IPS DF 4.7 (cell line): Measurements from ENCODE around the gene BEAN1.

ENCODE experiments used
- DNase-seq: peaks from one replicate; pipeline ENCODE4 v3.0.0-alpha.2; 2013; ENCODE audit warnings: low spot score; ENCODE audit errors: extremely low read depth

BEAN1 gene

DNA sequence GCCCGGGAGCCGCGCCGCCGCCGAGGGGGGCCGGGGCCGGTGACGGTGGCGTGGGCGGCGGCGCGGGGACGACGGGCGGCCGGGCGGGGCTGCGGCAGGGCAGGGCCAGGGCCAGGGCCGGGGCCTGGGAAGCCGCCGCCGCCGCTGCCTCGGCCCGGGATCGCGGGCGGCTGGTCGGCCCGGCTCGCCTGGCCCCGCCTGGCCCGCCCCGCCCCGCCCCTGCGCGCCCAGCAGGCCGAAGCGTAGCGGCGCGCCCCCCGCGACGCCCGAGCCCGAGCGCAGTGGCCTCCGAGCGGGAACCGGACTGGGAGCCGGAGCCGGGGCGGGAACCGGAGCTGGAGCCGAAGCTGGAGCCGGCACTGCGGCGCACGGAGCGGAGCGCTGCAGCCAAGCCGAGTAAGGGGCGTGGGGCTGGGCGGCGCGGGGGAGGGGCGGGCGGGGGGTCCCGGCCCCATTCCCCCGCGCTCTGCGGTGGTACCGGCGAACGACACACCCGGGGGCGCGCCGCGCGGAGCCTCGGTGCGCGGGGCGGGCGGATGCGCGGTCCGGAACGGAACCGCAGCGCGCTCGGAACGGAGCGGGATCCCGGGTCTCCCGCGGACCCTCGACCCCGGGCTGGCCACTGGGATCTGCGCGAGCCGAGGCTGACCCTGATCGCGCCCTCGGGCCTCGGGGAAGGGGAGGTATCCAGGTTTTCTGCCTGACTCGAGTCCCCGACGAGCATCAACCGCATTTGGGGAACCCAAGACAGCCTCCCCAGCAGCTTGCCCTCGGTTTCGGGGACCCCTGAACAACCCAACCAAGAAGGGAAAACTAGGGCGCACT is at the start of gene BEAN1:
TSS of gene BEAN1 (plus strand) at position 260 of the 825 bp plus-strand sequence. CDS start 10,382 bp downstream, outside the sequence.
- no peak for DNase-seq

DNA sequence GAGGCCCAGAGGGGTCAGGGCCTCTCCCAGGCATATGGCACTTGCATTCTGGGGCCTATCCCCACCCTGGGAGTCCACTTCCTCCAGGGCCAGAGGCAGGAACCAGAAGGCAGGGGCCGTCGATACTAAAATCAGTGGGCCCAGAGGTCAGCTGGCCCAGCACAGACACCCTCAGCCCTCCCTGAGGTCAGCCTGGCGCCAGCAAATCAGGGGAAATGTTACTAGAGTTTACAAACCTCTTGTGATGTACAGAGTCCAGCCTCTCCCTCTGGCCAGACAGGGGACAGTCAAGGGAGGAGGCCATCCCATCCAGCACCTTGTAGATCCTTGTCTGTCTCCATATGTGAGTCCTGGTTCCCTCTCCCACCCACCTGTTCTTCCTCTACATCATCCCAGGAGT is 49.8 kb upstream of the BEAN1 start:
- DNase-seq = no peak

- no peak for DNase-seq
Observed at GRCh38 chr16:66378741-66379570, 48.1 kb upstream of the BEAN1 start.

DNA sequence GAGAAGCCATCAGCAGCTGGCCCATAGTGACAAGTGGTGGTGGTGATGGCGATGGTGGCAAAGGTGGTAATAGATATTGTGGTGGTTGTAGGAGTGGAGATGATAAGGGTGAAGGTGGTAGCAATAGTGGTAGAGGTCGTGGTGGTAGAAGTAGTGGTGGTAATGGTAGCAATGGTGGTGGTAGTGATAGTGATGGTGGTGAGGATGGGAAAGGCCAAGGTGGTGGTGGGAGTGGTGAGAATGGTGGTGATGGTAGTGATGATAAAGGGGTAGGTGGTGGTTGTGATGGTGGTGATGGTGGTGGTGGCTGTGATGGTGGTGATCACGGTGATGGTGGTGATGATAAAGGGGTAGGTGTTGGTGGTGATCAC is 47.5 kb upstream of the BEAN1 start:
- DNase-seq = no peak

GRCh38 chr16:66380421-66380820 is 46.7 kb upstream of the BEAN1 start:
- DNase-seq = no peak

- no peak for DNase-seq
Observed at GRCh38 chr16:66381585-66382170, 45.4 kb upstream of the BEAN1 start.

DNA sequence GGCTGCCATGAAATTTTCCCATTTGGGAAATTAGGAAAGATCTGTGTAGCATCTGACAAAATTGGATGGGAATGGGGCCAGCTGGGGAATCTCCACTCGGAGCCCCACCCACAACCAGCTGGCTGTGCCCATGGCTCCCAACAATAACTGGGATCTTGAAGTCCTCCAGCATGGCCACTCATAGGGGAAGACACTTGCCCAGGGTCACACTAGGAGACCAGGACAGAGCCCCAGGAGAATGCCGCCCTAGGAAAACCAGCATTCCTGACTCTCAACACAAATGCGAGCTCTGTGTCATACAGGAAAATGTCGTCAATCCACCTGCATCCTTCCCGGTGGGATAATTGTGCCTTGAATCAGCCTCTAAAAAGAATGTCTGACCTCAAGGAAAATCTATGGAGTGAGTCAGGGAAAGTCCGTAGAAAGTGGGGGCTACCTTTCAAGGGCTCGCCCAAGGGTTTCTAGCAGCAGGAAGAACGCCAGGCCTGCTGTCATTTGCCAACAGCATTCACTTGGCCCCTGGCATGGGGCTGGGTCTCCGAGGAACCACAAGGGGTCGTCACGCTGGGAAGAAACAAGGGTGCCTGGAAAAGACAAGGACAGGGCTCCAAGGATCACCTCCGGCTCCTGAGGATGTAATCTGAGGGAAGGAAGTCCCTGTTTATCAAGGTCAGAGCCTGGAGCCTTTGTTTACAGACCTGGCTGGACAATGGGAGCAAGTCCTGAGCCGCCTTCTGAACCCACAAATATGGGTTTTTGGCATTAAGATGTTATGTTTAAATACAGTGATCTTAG is 44.7 kb upstream of the BEAN1 start:
- DNase-seq = no peak

DNA sequence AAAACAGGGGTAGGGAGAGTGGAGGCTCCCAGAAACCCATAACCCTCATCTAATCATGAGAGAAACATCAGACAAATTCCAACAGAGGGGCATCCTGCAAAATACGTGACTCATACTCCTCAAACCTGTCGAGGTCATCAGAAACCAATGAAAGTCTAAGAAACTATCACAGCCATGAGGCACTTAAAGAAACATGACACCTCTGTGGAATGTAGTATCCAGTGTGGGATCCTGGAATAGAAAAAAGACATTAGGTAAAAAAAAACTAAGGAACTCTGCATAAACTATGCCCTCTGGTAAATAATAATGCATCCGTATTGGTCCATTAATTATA is 44.2 kb upstream of the BEAN1 start:
- no peak for DNase-seq

- DNase-seq = no peak
Observed at GRCh38 chr16:66383551-66383950, 43.5 kb upstream of the BEAN1 start.

DNA sequence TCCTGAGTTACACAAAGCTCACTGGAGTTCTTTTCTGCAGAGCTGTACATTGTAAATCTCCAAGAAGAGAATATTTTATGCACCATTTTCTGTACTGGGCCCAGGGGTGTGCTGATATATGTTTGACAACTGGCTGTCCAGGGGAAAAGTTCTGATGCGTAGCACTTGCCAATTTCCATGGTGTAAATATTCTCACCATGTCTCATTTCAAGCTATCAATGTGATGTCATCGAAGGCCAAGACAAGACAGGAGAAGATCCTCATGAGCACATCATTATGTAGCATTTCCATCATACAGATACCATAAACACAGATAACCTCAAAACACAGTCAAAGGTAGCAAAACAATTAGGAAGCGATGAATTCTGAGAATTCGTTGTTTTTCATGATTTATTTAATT is 41.7 kb upstream of the BEAN1 start:
- DNase-seq = no peak

DNA sequence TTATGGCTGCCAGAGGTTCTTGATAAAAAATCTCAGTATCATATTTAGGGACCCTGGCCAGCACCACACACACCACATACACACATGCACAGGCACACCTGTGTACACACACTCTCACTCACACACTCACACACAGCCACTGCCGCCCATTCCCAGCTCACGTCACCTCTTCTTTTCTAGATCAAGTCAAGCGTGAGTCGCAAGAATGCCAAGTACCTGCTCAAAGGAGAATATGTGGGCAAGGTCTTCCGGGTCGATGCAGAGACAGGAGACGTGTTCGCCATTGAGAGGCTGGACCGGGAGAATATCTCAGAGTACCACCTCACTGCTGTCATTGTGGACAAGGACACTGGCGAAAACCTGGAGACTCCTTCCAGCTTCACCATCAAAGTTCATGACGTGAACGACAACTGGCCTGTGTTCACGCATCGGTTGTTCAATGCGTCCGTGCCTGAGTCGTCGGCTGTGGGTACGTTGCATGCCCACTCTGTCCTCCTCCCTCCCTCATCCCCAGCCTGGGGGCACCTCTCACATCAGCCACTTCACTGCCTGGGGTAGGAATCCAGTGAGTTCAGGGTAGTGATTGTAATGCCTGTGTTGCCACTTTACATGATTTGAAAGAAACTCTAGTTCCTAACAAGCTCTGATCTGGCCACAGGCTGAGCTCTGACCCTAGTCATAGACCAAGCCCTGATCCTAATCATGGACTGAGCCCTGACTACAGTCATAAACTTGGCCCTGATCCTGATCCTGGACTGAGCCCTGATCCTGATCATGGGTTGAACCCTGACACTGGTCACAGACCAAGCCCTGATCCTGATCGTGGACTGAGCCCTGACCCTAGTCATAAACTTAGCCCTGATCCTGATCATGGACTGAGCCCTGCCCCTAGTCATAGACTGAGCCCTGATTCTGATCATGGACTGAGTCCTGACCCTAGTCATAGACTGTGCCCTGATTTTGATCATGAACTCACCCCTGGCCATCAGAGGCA is 40.2 kb upstream of the BEAN1 start:
- no peak for DNase-seq

- DNase-seq = no peak
Observed at GRCh38 chr16:66387817-66388332, 39.2 kb upstream of the BEAN1 start.

DNA sequence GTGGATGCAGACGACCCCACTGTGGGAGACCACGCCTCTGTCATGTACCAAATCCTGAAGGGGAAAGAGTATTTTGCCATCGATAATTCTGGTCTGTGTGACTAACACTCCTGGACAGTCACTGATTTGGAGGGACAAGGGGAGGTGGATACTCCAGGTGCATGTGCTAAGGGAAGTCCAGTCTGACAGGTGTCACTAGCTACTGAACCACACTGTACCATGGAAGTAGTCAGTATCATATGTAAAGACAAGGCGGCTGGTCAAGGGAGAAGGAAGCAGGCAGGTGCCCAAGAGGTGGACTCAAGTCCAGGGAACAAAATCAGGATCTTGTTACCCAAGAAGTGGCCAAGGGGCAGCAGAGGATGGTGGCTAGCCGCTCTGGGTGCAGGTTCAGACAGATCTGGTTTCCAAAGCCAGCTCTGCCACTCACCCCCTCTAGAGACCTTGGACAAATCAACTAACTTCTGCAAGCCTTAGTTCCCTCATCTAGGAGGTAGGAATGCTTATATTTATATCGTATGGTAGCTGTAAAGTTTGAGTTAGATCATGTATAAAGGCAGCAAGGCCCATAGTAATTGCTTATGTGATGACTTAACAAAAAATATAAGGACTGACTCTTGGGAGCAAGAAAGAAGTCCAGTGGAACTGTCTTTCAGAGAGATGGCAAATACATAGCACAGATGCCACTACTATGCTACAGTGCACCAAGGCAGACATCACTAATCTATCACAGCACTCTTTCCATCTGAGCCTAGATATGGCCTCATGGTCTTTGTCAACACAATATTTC is 38.5 kb upstream of the BEAN1 start:
- no peak for DNase-seq

DNA sequence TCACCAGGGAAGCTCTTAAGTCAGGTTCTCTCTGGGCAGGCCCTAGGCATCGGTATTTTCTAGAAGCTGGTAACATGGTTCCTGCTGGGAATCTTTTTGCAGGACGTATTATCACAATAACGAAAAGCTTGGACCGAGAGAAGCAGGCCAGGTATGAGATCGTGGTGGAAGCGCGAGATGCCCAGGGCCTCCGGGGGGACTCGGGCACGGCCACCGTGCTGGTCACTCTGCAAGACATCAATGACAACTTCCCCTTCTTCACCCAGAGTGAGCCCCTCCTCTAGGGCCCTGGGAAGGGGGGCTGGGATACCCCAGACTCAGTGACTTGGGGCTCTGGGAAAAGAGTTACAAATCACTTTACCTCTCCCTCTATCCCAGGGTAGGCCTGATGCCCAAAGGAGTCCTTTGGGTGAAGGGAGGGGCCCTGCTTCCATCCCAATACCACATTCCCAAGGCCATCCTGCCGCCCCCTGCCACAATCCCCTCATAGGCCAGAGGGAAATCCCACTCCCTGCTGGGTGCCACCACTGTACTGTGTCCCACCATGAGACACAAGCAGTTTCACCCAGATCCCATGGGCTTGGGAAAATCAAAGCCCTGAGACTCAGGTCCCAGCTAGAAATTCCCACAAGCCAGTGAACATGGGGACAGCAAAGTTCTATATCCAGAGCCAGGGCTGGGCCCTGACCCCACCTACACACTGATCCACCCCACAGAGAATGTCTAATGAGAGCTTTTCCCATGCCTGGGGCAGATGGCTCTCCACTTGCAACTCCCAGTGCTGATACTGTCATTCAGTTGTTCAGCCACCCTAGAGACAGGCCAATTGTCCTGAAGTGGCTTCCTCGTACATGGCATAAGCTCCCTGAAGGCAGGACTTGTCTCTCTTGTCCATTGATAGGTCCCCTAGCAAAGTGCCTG is 37.6 kb upstream of the BEAN1 start:
- no peak for DNase-seq

- no peak for DNase-seq
Observed at GRCh38 chr16:66390346-66391108, 36.6 kb upstream of the BEAN1 start.

- no peak for DNase-seq
Observed at GRCh38 chr16:66391726-66392670, 35.1 kb upstream of the BEAN1 start.
